ENCODE measurements around the gene C12orf57.

Gene C12orf57

GRCh38 chr12:6965026-6965661 lies 21.3 kb downstream of the C12orf57 start:
- peak; percentile 92 for DNase-seq (ENCODE audit: low read depth)

GRCh38 chr12:6965714-6966113 lies 21.9 kb downstream of the C12orf57 start:
- DNase-seq (ENCODE audit: low read depth) = no peak

- no peak for DNase-seq (ENCODE audit: low read depth)
Measured at GRCh38 chr12:6966351-6966750, 22.5 kb downstream of the C12orf57 start.

GRCh38 chr12:6967651-6968100 lies 23.9 kb downstream of the C12orf57 start:
- DNase-seq (ENCODE audit: low read depth) = no peak

- no peak for DNase-seq (ENCODE audit: low read depth)
Measured at GRCh38 chr12:6968426-6968825, 24.6 kb downstream of the C12orf57 start.

GRCh38 chr12:6970096-6970527 lies 26.3 kb downstream of the C12orf57 start:
- DNase-seq (ENCODE audit: low read depth) = no peak

- no peak for DNase-seq (ENCODE audit: low read depth)
Measured at GRCh38 chr12:6974180-6974579, 30.4 kb downstream of the C12orf57 start.

- DNase-seq (ENCODE audit: low read depth) = no peak
Measured at GRCh38 chr12:6975297-6976032, 31.6 kb downstream of the C12orf57 start.

GRCh38 chr12:6977653-6978052 lies 33.8 kb downstream of the C12orf57 start:
- DNase-seq (ENCODE audit: low read depth) = no peak

GRCh38 chr12:6978188-6978587 lies 34.4 kb downstream of the C12orf57 start:
- DNase-seq (ENCODE audit: low read depth) = no peak

- no peak for DNase-seq (ENCODE audit: low read depth)
Measured at GRCh38 chr12:6978611-6979011, 34.8 kb downstream of the C12orf57 start.

- no peak for DNase-seq (ENCODE audit: low read depth)
Measured at GRCh38 chr12:6979021-6979420, 35.2 kb downstream of the C12orf57 start.

- no peak for DNase-seq (ENCODE audit: low read depth)
Measured at GRCh38 chr12:6979453-6979852, 35.6 kb downstream of the C12orf57 start.

- DNase-seq (ENCODE audit: low read depth) = no peak
Measured at GRCh38 chr12:6980075-6980474, 36.3 kb downstream of the C12orf57 start.

- no peak for DNase-seq (ENCODE audit: low read depth)
Measured at GRCh38 chr12:6980740-6981139, 36.9 kb downstream of the C12orf57 start.

- no peak for DNase-seq (ENCODE audit: low read depth)
Measured at GRCh38 chr12:6981152-6982052, 37.6 kb downstream of the C12orf57 start.

- no peak for DNase-seq (ENCODE audit: low read depth)
Measured at GRCh38 chr12:6982532-6982931, 38.7 kb downstream of the C12orf57 start.

- DNase-seq (ENCODE audit: low read depth) = no peak
Measured at GRCh38 chr12:6987956-6988553, 44.2 kb downstream of the C12orf57 start.
